Colonic mucosa (tissue), 4 donors: ENCODE measurements around the gene ZNF184. TPM values are rescaled to one million over a fixed set of nuclear protein-coding genes. Genes with fewer than 3 reads are reported as not detected.

Source experiments
- DNase-seq: peaks from one replicate; pipeline ENCODE4 v3.0.0-alpha.2; 2020
- H3K27ac ChIP-seq: fragments of 200-600 bp; one replicate; pipeline ENCODE4 v1.8.0; 2021
- H3K27me3 ChIP-seq: fragments of 200-600 bp; one replicate; pipeline ENCODE4 v1.8.0; 2021
- H3K36me3 ChIP-seq: fragments of 200-600 bp; one replicate; pipeline ENCODE4 v1.8.0; 2021
- H3K4me1 ChIP-seq: fragments of 200-600 bp; one replicate; pipeline ENCODE4 v1.8.0; 2021; ENCODE audit warnings: mild to moderate bottlenecking
- H3K4me3 ChIP-seq: fragments of 200-600 bp; one replicate; pipeline ENCODE4 v1.8.0; 2021
- H3K9ac ChIP-seq, 2 donors: one replicate each; pipeline ENCODE4 v1.7.0; 2013; ENCODE audit warnings: control low read depth in 2 of 2, low read depth in 2 of 2, low read length in 2 of 2
- H3K9me3 ChIP-seq: fragments of 200-600 bp; one replicate; pipeline ENCODE4 v1.8.0; 2021
- intact Hi-C: fragments of 100-400 bp; cut with DNase I; formaldehyde crosslinking; loops from one replicate; pipeline ENCODE4 v1.14.1; 2022
- total RNA-seq, 2 donors: library from RNA; stranded (reverse); fragmentation: NEBNext Ultra II Directional in 1 of 2; extraction: Animal tissue kit (Norgen Biotek cat#: 25700) in 1 of 2; gene quantifications; one replicate each; pipeline ENCODE4 v1.2.1, GENCODE V29; 2021
- TF ChIP-seq, protein P1 (sequence below): fragments of 200-600 bp; IDR thresholded peaks from one replicate; pipeline ENCODE4 v1.8.0; 2022; ENCODE audit warnings: antibody characterized with exemption, mild to moderate bottlenecking
- donor health status: healthy.
- donor health status: DM: no; HTN: no; CAD: no.
- donor health status: DM: no; HTN: no; CAD: no.

ZNF184 gene
- total RNA-seq: 1 to 10 TPM; 6.3 to 8.6 TPM

DNA sequence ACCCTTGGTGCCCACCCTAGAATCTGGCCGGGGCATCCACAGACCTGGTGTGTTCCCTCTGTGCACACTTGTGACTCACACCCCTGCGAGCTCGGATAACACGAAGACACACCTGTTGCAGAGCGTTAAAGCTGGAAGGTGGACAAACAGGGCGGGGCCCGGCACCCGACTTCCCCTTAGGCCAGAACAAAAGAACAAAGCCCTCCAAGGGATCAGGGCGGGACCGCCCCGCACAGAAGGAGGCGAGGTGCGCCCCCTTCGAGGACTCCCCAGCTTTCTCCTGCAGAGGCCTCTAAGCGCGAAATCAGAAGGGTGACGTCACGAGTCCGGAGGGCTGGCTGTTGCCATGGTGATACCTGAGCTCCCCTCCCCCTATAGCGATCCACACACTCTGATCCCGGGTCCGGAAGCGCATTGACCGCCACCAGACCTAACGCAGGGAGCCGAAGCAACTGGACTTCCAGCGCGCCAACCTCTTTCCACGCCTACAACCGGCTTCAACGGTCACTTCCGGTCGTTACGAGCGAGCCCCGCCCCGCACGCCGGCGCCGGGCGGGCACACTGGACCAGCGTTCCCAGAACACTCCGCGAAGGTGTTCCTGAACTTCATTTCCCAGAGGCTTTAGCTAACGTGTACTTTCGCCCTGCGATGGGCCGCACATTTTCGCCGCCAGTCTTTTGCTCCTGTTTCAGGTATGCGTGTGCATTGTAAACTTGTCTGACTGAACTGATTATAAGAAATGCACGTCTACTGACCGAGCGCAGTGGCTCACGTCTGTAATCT lies at the start of gene ZNF184:
ZNF184 (minus strand) TSS at position 489 of the 784 bp plus-strand sequence. CDS start 811 bp downstream, outside the sequence.
- Histone ChIP-seq H3K36me3 (no peaks in the 10 kb centered on the region), H3K27ac (peak within 1 kb of the TSS; percentile 98), H3K27me3 (no peaks in the 10 kb centered on the region), H3K4me1 (peaks cover 3% of the 10 kb centered on the region), H3K4me3 (peak within 1 kb of the TSS; percentile 77), H3K9ac (peak within 1 kb of the TSS; percentile 85 to 100), H3K9me3 (no peaks in the 10 kb centered on the region)
- TF ChIP-seq, protein P1, sequence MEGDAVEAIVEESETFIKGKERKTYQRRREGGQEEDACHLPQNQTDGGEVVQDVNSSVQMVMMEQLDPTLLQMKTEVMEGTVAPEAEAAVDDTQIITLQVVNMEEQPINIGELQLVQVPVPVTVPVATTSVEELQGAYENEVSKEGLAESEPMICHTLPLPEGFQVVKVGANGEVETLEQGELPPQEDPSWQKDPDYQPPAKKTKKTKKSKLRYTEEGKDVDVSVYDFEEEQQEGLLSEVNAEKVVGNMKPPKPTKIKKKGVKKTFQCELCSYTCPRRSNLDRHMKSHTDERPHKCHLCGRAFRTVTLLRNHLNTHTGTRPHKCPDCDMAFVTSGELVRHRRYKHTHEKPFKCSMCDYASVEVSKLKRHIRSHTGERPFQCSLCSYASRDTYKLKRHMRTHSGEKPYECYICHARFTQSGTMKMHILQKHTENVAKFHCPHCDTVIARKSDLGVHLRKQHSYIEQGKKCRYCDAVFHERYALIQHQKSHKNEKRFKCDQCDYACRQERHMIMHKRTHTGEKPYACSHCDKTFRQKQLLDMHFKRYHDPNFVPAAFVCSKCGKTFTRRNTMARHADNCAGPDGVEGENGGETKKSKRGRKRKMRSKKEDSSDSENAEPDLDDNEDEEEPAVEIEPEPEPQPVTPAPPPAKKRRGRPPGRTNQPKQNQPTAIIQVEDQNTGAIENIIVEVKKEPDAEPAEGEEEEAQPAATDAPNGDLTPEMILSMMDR: no peak
- DNase-seq: peak; percentile 97
- intact Hi-C loops: loop anchor here (10.0 kb wide), 1 partner anchor 348 kb away; no protein-coding TSS in a partner anchor

DNA sequence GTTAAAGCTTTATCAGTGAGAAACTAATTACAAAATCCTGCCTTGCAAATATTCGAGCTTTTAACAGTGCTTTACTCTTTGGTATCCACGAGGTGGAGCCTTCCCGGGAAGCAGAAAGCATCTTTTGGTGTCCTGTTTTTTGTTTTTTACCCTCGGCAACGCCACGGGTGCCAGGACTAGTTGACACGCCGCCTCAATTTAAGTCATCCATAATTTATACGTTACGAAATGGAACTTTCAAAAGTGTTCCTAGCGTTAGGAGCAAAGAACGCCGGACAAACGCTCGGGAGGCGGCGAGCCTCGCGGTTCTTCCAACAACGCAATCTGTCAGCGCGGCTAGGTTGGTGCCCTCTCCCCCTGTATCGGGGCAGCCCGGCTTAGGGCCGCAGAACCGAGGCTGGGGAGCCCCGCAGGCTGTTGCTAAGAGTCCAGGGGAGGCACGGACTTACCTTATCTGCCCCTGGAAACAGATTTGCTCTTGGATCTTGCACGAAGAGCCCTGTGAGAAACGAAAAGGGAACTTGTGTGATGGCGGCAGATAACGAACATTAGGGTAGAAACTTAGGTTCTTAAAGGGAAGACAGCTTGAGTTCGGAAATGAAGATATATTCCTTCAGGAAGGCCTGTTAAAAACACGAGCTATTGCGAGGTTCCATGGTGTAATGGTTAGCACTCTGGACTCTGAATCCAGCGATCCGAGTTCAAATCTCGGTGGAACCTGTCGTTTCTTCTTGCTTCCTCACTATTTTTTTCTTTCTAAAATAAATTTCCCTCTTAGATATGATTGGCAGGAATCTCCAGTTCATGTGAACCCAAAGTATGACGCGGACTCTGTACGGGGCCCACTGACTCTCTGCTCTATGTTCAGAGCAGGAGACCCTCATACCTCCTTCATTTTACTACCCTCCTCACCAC lies 46.2 kb upstream of the ZNF184 start:
- H3K9ac ChIP-seq: peak overlapping the region; percentile 78 to 97
- no peaks in the 10 kb centered on the region for H3K4me1 ChIP-seq
- intact Hi-C loops: loop anchor here (5.0 to 10.0 kb wide), 5 partner anchors 166 to 376 kb away; partner anchors contain the start of gene POM121L2
- H3K4me3 ChIP-seq: peak overlapping the region; percentile 85
- H3K27ac ChIP-seq: peak overlapping the region; percentile 70
- TF ChIP-seq, protein P1: peak; percentile 46
- no peaks in the 10 kb centered on the region for H3K27me3 ChIP-seq
- H3K36me3 ChIP-seq: no peaks in the 10 kb centered on the region
- no peaks in the 10 kb centered on the region for H3K9me3 ChIP-seq
- peak; percentile 72 for DNase-seq

DNA sequence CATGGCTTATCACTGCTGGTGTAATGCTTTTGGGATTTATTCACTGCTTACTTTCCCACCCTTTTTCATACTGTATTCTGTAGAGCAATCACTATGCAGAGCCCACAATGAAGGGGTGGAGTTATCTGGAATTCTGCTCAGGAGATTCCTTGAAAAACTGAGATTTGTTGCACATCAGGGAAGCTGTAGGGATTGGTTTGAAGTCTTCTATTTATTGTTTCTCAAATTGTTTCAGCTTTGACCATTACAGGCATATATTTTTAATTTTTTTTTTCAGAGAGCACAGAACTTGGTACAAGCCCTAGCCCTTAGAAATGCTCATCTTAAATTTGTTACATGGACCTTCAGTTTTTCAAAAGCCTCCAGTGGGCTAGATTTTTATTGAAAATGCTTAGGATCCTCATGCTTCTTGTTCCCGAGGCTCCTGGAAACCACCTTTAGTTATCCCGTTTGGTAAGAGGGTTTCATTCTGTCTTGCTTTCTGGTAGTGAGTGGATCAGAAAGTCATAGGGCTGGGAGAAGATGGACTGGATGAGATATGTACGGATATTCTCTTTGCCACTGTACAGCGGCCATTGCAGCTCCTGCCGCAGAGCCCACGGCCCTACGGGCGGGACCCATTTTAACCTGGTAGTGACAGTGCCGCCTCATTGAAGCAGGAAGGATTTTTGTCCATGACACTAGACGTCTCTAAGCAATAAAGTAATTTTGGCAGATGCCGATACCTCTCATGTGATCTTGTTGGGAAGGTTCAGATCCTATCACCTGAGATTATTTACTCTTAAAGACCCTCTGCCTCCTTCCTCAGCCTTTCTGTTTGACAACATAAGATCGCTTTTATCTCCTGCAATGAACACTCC lies 45.3 kb upstream of the ZNF184 start:
- H3K36me3 ChIP-seq: no peaks in the 10 kb centered on the region
- peak overlapping the region; percentile 85 for H3K4me3 ChIP-seq
- H3K9me3 ChIP-seq: no peaks in the 10 kb centered on the region
- H3K4me1 ChIP-seq: no peaks in the 10 kb centered on the region
- DNase-seq: peak; percentile 33
- intact Hi-C loops: loop anchor here (5.0 to 10.0 kb wide), 5 partner anchors 167 to 377 kb away; partner anchors contain the start of gene POM121L2
- H3K9ac ChIP-seq: peak overlapping the region; percentile 78 to 97
- peak overlapping the region; percentile 70 for H3K27ac ChIP-seq
- H3K27me3 ChIP-seq: no peaks in the 10 kb centered on the region
- TF ChIP-seq, protein P1: no peak

DNA sequence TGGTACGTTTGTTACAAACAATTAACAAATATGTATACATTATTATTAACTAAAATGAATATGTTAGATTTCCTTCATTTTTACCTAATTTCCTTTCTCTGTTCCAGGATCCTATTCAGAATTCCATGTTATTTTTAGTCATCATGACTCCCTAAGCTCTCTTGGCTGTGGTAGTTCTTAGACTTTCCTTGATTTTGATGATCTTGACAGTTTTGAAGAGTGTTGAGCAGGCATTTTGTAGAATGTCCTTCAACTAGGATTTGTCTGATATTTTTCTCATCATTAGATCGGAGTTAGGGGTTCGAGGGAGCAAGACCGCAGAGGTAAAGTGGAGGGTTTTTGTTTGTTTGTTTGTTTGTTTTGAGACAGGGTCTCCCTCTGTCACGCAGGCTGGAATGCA lies 44.3 kb upstream of the ZNF184 start:
- H3K4me1 ChIP-seq: no peaks in the 10 kb centered on the region
- no peak for DNase-seq
- H3K27ac ChIP-seq: no peak overlapping the region
- no peak overlapping the region for H3K4me3 ChIP-seq
- TF ChIP-seq, protein P1: no peak
- no peaks in the 10 kb centered on the region for H3K9me3 ChIP-seq
- intact Hi-C loops: loop anchor here (5.0 to 10.0 kb wide), 5 partner anchors 168 to 378 kb away; partner anchors contain the start of gene POM121L2
- H3K9ac ChIP-seq: no peak overlapping the region
- H3K27me3 ChIP-seq: peaks cover 3% of the 10 kb centered on the region
- H3K36me3 ChIP-seq: no peaks in the 10 kb centered on the region
